ENCODE measurements around the gene PNPLA5.

PNPLA5 gene

DNA sequence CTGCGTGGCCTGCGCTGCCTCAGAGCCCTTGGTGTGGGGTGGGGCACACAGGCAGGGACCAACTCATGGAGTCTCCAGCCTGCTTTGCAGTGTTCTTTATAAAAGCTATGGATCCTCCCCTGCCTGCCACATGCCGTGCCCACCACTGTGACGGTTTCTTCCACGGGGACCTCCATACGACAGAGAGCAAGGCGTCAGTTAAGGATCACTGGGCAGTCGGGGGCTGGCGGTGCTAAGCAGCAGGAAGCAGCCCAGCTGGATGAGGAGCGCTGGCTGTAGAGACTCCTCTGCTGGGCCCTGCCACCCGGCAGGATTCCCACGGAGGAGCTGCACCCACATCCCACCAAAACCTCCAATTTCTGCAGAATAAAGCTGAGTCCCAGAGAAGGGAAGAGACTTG lies 56.6 kb downstream of the PNPLA5 start:
- TF ChIP-seq TCF12 (IDR thresholded peaks at IDR 0.05; ENCODE audit: low read depth) (no peak), RAD21 (IDR thresholded peaks at IDR 0.05; ENCODE audit: low read depth) (no peak), YY1 (IDR thresholded peaks at IDR 0.05; ENCODE audit: low read depth) (no peak), EGR1 (IDR thresholded peaks at IDR 0.05) (no peak), TAF1 (IDR thresholded peaks at IDR 0.05; ENCODE audit: low read depth) (no peak), EP300 (IDR thresholded peaks at IDR 0.05; ENCODE audit: borderline replicate concordance) (no peak), CEBPB (IDR thresholded peaks at IDR 0.05) (no peak), TEAD4 (IDR thresholded peaks at IDR 0.05) (no peak)
- TF ChIP-seq, protein P1, sequence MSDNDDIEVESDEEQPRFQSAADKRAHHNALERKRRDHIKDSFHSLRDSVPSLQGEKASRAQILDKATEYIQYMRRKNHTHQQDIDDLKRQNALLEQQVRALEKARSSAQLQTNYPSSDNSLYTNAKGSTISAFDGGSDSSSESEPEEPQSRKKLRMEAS (IDR thresholded peaks at IDR 0.05), result no peak

DNA sequence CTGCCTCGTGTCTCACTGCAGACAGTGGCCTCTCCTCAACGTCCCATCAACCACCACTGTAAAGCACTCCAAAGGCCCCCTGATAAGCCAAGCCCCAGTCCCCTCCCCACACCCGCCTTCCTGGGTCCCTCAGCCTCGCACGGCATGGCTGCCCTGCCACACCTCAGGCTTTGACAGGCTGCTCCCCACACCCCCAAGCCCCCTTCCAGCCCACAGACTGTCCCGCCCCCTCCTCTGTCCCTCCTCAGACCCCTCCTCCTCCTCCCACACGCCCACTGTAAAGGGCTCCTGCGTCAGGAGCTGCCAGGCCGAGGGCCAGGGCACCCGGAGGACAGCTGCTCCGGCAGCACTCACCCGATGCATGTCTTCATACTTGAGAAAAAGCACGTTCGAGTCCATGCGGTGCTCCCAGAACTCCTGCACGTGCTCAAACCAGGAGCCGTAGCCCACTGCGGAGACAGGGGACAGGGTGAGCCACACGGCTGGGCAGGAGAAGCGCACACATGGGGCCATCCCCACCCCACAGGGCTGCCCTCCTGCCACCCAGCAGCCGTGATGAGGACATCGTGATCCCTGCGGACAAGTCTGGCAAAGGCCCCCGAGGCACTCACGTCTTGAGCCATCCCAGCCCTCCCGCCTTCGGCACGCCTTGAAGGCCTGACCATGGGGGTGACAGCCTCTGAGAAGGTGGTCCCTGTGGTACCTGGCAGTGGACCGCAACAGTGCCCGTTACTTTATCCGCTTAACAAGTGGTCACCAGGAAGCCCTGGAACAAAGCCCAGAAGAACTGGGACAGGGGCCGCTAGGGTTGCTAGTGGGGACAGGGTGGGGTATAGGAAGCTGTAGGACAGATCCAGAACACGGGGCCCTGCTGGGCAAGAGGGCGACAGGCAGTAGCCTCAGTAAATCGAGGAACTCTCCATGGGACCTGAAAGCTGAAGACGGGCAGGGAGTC lies 58.2 kb downstream of the PNPLA5 start:
- TF ChIP-seq, protein P2, sequence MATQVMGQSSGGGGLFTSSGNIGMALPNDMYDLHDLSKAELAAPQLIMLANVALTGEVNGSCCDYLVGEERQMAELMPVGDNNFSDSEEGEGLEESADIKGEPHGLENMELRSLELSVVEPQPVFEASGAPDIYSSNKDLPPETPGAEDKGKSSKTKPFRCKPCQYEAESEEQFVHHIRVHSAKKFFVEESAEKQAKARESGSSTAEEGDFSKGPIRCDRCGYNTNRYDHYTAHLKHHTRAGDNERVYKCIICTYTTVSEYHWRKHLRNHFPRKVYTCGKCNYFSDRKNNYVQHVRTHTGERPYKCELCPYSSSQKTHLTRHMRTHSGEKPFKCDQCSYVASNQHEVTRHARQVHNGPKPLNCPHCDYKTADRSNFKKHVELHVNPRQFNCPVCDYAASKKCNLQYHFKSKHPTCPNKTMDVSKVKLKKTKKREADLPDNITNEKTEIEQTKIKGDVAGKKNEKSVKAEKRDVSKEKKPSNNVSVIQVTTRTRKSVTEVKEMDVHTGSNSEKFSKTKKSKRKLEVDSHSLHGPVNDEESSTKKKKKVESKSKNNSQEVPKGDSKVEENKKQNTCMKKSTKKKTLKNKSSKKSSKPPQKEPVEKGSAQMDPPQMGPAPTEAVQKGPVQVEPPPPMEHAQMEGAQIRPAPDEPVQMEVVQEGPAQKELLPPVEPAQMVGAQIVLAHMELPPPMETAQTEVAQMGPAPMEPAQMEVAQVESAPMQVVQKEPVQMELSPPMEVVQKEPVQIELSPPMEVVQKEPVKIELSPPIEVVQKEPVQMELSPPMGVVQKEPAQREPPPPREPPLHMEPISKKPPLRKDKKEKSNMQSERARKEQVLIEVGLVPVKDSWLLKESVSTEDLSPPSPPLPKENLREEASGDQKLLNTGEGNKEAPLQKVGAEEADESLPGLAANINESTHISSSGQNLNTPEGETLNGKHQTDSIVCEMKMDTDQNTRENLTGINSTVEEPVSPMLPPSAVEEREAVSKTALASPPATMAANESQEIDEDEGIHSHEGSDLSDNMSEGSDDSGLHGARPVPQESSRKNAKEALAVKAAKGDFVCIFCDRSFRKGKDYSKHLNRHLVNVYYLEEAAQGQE (IDR thresholded peaks at IDR 0.05; ENCODE audit: low read depth), result no peak
- TF ChIP-seq FOXM1 (IDR thresholded peaks at IDR 0.05; ENCODE audit: borderline replicate concordance, low read depth), result no peak
- TF ChIP-seq ZBTB7A (IDR thresholded peaks at IDR 0.05; ENCODE audit: low read depth), result no peak
- TF ChIP-seq, protein P3, sequence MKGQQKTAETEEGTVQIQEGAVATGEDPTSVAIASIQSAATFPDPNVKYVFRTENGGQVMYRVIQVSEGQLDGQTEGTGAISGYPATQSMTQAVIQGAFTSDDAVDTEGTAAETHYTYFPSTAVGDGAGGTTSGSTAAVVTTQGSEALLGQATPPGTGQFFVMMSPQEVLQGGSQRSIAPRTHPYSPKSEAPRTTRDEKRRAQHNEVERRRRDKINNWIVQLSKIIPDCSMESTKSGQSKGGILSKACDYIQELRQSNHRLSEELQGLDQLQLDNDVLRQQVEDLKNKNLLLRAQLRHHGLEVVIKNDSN (IDR thresholded peaks at IDR 0.05), result no peak
- TF ChIP-seq CEBPB (IDR thresholded peaks at IDR 0.05), result no peak
- TF ChIP-seq YY1 (IDR thresholded peaks at IDR 0.05; ENCODE audit: low read depth), result no peak
- no peak for TF ChIP-seq EP300 (IDR thresholded peaks at IDR 0.05; ENCODE audit: borderline replicate concordance)
- TF ChIP-seq TAF1 (IDR thresholded peaks at IDR 0.05; ENCODE audit: low read depth), result no peak
- TF ChIP-seq, protein P1 (IDR thresholded peaks at IDR 0.05), result no peak
- no peak for TF ChIP-seq RAD21 (IDR thresholded peaks at IDR 0.05; ENCODE audit: low read depth)
- no peak for TF ChIP-seq TCF12 (IDR thresholded peaks at IDR 0.05; ENCODE audit: low read depth)
- no peak for TF ChIP-seq TEAD4 (IDR thresholded peaks at IDR 0.05)
- no peak for TF ChIP-seq CREB1 (IDR thresholded peaks at IDR 0.05; ENCODE audit: low read depth)
- no peak for TF ChIP-seq EGR1 (IDR thresholded peaks at IDR 0.05)
- no peak for TF ChIP-seq NFIC (IDR thresholded peaks at IDR 0.05)

DNA sequence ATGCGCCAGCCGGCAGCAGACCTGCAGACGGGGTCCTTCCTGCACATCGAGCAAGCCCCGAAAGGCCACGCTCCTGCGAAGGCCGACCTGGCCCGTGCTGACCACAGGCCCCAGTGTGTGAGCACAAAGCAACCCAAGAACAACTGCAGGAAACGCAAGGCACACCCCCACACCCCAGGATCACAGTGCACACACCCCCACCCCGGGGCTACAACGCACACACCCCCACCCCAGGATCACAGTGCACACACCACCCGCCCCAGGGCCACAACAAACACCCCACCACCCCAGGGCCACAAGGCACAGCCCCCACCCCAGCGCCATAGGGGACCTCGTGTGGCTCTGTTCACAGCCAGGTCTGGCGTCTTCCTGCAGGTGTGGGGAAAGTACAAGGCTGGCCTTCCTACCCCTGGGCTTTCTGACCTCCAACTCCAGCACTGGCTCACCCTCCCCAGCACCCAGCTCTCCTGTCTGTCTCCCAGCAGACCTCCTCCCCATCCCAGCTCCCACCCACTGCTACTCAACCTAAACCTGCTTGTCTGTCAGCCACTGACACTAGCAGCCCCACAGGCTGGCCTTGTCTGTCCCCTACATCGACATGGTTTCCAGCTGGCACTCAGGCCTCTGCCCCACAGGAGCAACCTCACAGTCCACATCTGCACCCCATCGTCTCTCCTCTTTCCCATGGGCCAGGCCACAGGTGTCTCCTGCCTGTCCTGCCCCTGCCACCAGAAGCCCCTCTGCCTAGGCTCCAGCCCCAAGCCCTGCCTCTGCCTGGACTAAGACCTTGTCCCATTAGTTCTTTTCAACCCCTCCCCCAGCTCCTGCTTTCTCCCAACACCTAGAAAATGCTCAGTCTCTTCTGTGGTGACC lies 59.2 kb downstream of the PNPLA5 start:
- TF ChIP-seq NFIC (IDR thresholded peaks at IDR 0.05), result no peak
- TF ChIP-seq EGR1 (IDR thresholded peaks at IDR 0.05), result no peak
- TF ChIP-seq, protein P3 (IDR thresholded peaks at IDR 0.05), result no peak
- no peak for TF ChIP-seq EP300 (IDR thresholded peaks at IDR 0.05; ENCODE audit: borderline replicate concordance)
- TF ChIP-seq TEAD4 (IDR thresholded peaks at IDR 0.05), result no peak

DNA sequence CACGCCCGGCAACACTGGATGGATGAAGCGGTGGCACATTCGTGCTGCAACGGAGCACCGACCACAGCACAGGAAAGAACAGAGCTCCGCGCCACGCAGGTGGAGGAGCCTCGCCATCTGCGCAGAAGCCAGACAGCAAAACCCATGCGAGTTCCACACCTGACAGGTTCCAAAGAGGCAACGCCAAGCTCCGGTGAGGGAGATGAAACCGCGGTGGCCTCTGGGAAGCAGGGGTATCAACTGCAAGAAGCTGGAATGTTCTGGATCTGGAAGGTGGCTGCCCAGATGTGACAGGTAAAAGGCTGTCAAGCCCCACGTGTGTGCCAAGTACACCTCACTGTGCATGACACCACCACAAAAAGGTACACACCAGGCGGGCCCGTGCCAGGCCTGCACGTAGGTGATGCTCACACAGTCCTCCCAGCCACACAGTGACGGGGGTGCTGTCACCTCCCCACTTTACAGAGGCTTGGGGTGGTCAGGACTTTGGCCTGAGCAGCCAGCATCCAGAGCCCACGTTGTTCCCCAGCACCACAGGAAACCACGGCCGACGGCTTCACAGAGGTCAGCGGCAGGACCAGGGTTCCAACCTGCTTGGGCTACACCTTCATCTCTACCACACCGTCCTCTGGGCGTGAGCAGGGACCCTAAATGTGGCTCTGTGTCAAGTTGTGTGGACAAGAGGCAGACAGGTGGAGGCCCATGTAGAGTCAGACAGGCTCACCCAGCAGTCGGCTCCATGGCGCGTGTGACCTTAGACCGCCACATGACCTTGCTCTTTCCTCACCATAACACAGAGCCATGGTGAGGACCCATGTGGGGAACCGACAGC lies 60.0 kb downstream of the PNPLA5 start:
- TF ChIP-seq YY1 (IDR thresholded peaks at IDR 0.05; ENCODE audit: low read depth), result no peak
- TF ChIP-seq RAD21 (IDR thresholded peaks at IDR 0.05; ENCODE audit: low read depth), result no peak
- TF ChIP-seq EGR1 (IDR thresholded peaks at IDR 0.05), result no peak
- TF ChIP-seq CEBPB (IDR thresholded peaks at IDR 0.05), result no peak
- no peak for TF ChIP-seq ZBTB7A (IDR thresholded peaks at IDR 0.05; ENCODE audit: low read depth)
- TF ChIP-seq TAF1 (IDR thresholded peaks at IDR 0.05; ENCODE audit: low read depth), result no peak
- TF ChIP-seq TCF12 (IDR thresholded peaks at IDR 0.05; ENCODE audit: low read depth), result no peak
- TF ChIP-seq CREB1 (IDR thresholded peaks at IDR 0.05; ENCODE audit: low read depth), result no peak
- no peak for TF ChIP-seq NFIC (IDR thresholded peaks at IDR 0.05)
- TF ChIP-seq, protein P2 (IDR thresholded peaks at IDR 0.05; ENCODE audit: low read depth), result no peak

All from Ishikawa (cell line).